ENCODE data around the gene AEN.
"Not testable (repeated sequence)": the region's sequence is repeated elsewhere in the genome, so short reads cannot be mapped to it uniquely, and the experiment has no call there.

Gene AEN

GRCh38 chr15:88630798-88631463, 9.8 kb downstream of the AEN start:
- no peak for DNase-seq (ENCODE audit: low read depth)

- no peak for DNase-seq (ENCODE audit: low read depth)
Measured at GRCh38 chr15:88631464-88632028, 10.4 kb downstream of the AEN start.

GRCh38 chr15:88632797-88633196, 11.7 kb downstream of the AEN start:
- DNase-seq (ENCODE audit: low read depth) = not testable (repeated sequence)

- no peak for DNase-seq (ENCODE audit: low read depth)
Measured at GRCh38 chr15:88634449-88634848, 13.3 kb downstream of the AEN start.

GRCh38 chr15:88635318-88635717, 14.2 kb downstream of the AEN start:
- DNase-seq (ENCODE audit: low read depth) = no peak

- DNase-seq (ENCODE audit: low read depth) = no peak
Measured at GRCh38 chr15:88636050-88636449, 14.9 kb downstream of the AEN start.

GRCh38 chr15:88636654-88637053, 15.5 kb downstream of the AEN start:
- DNase-seq (ENCODE audit: low read depth) = no peak

- no peak for DNase-seq (ENCODE audit: low read depth)
Measured at GRCh38 chr15:88637436-88637835, 16.3 kb downstream of the AEN start.

- DNase-seq (ENCODE audit: low read depth) = no peak
Measured at GRCh38 chr15:88637841-88638625, 16.9 kb downstream of the AEN start.

GRCh38 chr15:88638626-88639372, 17.7 kb downstream of the AEN start, which contains the start of gene ISG20:
ISG20 (plus strand) TSS chr15:88639016; CDS start chr15:88639367, 351 bp downstream.
- peak; percentile 89 for DNase-seq (ENCODE audit: low read depth)

GRCh38 chr15:88641959-88642452, 20.9 kb downstream of the AEN start:
- DNase-seq (ENCODE audit: low read depth) = no peak

GRCh38 chr15:88642514-88642913, 21.4 kb downstream of the AEN start:
- not testable (repeated sequence) for DNase-seq (ENCODE audit: low read depth)

- DNase-seq (ENCODE audit: low read depth) = no peak
Measured at GRCh38 chr15:88644741-88645140, 23.6 kb downstream of the AEN start.

- no peak for DNase-seq (ENCODE audit: low read depth)
Measured at GRCh38 chr15:88645171-88646087, 24.3 kb downstream of the AEN start.

- DNase-seq (ENCODE audit: low read depth) = no peak
Measured at GRCh38 chr15:88646088-88646405, 24.9 kb downstream of the AEN start.

GRCh38 chr15:88646951-88647350, 25.8 kb downstream of the AEN start:
- DNase-seq (ENCODE audit: low read depth) = no peak

- DNase-seq (ENCODE audit: low read depth) = no peak
Measured at GRCh38 chr15:88647351-88648105, 26.4 kb downstream of the AEN start.

GRCh38 chr15:88648357-88649214, 27.4 kb downstream of the AEN start:
- DNase-seq (ENCODE audit: low read depth) = no peak

GRCh38 chr15:88649286-88649733, 28.2 kb downstream of the AEN start:
- peak; percentile 78 for DNase-seq (ENCODE audit: low read depth)

All from HS-5 (cell line).